ENCODE results near the gene FAM9B.
"Not testable (repeated sequence)": the region's sequence is repeated elsewhere in the genome, so short reads cannot be mapped to it uniquely, and the experiment has no call there.

FAM9B gene

DNA sequence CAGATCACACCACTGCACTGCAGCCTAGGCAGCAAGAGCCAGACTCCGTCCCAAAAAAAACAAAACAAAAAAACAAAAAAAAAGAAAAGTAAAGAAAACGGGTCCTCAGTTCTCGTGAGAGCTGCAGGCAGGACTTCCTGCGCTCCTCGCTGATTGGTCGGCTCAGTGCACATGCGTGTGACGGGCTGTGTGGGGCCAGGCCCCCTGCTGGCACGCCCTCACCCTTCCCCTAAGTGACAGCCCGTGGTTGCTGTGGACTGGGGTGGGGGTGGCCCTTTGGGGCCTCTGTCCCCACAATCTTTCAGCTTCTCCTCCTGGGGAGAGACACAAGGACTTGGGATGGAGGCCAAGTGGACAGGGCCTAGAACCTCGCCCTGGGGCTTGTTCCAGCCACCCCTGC, at the start of gene FAM9B:
TSS of gene FAM9B (minus strand) at position 139 of the 400 bp plus-strand sequence. CDS start 1,141 bp downstream, outside the sequence.
- DNase-seq = no peak

DNA sequence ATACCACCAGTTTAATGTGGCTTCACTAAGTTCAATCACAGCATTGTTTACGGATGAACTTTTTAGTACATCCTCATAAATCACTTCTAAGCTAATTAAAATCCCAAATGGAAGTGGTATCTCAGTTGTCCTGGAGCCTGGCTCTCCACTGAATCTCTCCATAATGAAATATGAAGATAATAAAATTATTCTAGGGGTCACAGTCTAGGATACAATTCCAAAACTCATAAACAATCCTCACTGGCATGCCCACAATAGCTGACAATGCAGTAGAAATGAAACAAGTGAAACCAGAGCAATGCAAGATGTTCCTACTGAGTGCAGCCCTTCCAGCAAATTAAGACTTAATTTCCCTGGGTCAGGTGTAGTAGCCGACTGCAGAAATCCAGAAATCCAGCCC, 47.3 kb upstream of the FAM9B start:
- DNase-seq = no peak

DNA sequence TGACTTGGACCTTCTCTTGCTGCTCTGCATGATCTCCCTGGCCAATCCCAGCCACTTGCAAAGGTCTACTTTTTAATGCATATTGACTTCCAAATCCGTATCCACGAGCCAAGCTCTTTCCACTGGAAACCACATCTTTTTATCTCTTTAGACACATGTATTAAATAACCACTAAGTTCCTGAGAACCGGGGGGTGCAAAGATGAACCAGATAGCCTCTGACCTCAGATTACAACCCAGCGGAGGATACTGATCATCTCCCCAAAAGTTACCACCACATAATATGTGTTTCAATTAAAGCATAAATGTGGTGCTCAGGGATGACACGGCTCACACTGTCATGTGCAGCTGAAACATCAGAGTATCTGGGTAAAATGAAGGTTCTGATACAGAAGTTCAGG, 40.4 kb upstream of the FAM9B start:
- DNase-seq = no peak

DNA sequence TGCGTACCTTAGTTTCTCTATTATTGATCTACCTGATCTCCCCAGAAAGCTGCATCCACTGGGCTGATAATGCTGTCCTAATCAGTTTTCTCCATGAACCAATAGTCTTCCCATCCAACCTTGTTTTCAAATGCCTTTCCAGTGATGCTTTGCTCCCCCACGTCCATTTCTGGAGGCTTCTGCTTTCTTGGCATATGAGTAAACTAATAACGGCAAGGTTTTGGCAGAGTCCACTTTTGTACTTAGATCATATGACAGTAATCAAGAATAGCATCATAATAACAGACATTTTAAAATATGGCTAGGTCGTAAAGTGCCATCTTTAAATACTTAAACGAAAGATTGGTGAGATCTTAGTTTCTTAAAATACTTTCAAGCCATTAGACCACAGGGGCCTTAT, 38.4 kb upstream of the FAM9B start:
- no peak for DNase-seq

DNA sequence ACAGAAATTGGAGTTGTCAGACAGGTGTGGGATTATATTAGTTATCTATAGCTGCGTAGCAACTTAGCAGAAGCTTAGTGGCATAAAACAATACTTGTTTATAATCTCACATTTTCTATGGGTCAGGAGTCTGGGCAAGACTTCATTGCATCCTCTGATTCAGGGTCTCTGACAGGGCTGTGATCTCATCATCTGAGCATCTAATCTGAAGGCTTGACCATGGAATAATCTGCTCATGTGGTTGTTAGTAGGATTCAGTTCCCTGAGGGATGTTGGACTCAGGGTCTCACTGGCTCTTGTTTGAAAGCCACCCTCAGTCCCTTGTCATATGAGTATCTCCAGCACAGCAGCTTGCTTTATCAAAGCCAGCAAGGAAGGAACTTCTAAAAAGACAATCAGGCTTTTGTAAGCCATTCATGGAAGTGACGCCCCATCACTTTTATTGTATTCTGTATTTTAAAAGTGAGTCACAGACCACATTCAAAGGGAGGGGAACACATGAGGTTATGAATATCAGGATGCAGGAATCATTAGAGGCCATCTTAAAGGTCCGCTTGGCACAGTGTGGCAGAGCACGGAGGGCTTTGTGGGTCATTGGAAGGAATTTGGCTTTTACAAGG, 37.2 kb upstream of the FAM9B start:
- DNase-seq = no peak

DNA sequence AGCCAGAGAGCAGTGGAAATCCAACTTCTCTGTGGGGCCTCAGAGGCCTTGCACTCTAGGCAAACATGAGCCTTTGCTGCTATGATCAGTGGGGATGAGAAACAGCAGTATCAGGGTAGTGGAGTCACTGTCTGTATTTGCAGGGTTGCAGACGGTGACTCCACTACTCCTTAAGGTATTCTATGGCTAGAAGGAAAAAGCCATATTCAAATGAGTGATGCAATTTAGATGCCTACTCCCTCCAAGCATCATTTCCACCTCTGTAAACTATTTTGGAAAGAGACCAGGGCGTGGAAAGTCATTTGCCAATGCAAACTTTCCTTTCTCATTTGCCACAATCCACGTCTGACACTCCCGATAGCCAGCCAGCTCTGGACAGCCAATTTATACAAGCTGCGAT, 35.6 kb upstream of the FAM9B start:
- no peak for DNase-seq

DNA sequence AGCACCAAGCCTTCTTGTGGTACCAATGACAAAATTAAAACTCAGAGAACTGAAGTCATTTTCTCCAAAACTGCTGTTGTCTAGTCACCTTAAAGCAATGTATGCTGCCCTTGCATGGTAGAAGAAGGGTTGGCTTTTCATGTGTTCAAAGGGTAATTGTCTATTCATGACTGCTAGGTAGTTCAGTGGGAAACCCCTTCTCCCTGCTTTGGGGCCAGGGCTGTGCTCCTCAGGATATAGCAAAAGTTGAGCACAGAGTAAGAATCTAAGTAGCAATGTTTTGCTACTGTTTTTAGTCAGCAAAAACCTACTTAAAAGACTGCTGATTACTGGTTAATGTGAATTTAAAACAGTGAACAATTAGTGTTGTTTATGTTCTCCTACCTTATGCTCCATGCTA, 30.8 kb upstream of the FAM9B start:
- no peak for DNase-seq

DNA sequence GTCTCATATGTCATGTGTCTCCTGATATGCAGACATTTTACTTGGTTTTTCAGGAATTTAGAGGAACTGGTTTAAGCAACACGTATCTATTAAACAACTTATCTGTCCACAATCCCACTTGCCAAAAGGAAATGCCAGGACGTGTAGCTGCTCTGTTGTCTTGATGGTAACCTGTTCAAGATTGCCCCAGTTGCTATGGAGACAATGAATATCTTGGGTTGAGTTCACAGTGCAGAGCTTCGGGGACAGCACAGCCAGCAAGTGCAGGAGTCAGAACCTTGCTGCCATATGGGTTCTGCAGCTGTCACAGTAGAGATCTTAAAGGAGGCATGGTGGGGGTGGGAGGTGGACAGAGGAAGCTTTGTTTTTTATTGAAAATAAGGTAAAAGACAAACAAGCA, 28.7 kb upstream of the FAM9B start:
- DNase-seq = no peak

DNA sequence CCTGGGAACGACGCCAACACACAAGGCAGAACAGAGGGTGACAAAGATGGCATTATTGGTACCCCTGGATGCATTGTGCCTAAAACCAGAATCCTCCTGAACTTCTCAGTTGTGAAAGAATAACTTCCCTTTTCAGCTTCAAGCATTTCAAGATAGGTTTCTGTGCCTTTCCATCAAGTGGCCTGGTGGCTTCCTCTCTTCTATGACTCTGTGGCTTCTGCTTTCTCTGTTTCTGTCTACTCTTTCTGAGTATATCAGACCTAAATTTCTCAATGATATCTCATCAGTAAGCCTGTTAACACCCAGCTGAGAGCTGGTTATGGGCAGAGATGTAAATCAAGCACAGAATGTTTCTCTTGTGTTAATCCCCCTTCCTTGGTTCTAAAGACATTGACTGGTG, 21.4 kb upstream of the FAM9B start:
- DNase-seq = no peak

DNA sequence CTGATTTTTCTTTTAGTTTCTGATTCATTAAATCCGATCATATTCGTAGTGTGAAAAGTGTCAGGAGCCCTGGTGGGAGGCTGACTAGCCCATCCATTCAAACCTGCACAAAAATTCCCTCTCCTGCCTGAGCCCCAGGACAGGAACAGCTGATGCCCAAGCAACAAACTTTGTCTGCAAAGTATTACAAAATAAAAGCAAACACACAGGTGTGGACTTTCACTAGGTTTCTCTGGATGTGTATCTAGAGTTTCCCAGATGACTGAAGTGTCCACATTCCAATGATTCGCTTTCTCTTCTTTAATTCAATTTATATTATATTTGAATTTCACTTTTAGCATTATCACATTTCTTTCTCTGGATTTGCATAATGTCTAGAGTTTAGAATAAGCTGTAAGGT, 18.2 kb upstream of the FAM9B start:
- no peak for DNase-seq

DNA sequence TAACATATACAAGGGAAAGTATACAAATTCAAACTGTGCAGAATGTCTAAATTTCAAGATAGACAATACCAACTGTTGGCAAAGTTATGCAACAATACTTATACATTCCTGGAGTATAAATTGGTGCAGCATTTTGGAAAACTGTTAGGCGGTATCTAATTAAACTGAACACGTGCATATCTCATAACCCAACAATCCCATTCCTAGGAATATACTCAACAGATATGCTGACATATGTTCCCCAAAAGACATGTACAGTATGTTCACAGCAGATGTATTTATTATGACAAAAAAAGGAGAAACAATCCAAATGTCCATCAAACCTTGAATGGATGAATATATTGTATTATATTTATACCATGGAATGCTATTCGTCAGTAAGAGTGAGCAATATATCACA, 16.4 kb upstream of the FAM9B start:
- no peak for DNase-seq

DNA sequence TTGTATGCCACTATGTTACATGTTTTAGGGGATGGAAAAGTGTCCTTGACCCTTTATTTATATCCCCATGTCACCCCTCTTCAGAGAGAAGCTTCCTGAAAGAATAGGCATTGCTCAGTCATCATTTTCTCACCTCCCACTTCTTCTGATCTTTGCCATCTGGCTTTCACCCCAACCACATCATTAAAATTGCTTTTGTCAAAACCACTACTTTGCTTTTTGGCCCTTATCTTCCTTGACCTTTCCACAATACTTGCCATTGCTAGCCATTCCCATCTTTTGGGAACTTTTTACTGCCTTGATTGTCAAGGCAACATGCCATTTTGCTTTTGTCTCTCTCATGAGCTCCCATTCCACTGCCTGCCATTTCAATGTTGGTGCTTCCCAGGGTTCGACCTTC, 14.9 kb upstream of the FAM9B start:
- DNase-seq = no peak

DNA sequence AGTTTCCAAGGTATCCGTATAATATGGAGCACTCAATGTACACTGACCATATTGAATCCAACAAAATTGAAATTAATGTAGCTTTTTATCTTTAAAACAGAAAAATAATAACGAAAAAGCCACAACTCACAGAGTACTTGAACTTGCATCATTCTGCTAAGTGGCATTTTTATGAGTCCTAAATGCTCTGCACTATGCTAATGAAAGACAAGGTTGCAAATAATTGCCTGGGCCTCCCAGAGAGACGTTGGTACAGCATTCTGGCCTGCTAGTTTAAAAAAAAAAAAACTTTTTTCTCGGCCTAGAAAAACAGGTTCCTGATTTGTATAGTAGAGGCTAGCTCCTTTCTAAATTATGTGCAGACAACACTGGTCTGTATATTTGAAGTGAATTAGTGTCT, 4.3 kb upstream of the FAM9B start:
- DNase-seq = no peak

DNA sequence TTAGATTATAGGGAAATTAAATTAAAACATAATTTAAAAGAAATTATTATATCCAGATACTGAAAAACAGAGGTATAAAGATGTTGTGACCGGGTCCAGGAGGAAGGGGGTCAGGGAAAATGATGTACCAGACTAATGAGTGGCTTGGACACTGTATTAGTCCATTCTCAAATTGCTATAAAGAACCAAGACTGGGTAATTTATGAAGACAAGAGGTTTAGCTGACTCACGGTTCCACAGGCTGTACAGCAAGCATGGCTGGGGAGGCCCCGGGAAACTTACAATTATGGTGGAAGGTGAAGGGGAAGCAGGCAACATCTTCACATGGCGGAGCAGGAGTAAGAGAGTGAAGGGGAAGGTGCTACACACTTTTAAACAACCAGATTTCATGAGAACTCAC, 3.4 kb upstream of the FAM9B start:
- no peak for DNase-seq

DNA sequence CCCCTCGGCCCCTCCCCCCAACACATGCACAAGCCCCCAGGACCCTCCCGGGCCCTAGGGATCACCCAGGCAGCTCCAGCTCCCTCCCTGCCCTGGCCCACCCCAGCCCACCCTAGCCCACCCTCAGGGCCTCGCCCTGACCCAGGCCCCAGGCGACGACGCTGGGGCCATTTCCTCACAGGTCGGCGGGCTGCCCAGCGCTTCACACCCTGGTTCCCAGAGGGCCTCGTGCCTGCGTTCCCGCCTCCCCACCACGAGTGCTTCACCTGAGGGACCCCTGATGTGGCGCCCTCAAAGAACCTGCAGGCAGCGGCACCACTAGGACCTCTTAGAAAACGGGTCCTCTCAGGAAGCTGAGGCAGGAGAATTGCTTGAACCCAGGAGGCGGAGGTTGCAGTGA, 341 bp downstream of the FAM9B start:
- no peak for DNase-seq

DNA sequence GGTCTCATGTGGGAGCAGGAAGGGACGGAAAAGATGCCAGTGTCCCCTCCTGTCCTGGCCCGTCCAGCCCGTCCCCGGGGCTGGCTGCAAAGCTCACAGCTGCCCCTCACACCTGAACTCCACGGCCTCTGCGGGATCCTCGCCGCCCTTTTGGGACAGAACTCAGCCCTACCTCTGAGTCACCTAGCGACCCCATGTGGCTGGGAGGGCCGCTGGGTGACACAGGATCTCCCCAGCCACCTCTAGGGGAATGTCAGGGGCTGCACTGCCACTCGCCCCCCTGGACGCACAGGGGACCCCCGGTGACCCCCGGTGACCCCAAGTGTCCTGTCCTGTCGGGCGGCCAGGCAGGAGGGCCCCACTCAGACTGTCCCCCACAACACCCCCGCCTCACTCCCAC, 748 bp downstream of the FAM9B start:
- no peak for DNase-seq

DNA sequence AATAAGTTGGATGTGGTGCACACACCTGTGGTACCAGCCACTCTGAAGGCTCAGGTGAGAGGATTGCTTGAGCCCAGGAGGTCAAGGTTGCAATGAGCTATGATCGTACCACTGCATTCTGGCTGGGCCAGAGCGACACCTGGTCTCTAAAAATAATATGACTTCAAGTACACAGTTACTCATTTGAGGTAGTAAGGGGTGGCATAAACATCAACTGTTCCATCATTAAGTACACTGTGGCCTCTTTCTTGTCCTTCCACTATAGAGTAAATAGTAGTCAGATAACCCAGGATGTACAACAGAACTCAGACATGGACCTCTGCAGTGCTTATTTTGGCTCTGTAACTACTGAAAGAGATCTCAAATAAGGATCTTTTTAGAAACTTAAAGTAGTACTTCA, 10.6 kb downstream of the FAM9B start:
- DNase-seq = no peak

DNA sequence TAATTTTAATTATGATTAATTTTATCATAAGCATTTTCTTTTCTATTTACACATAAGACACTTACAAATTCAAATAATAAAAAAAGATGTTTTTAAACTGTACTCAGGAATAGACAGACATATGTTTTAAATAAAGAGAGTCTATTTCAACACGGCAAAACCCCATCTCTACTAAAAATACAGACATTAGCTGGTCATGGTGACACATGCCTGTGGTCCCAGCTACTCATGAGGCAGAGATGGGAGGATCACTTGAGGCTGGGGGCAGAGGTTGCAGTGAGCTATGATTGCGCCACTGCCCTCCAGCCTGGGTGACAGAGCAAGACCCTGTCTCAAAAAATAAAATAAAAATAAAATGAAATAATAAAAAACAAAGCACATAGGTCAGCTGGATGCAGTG, 14.8 kb downstream of the FAM9B start:
- no peak for DNase-seq

DNA sequence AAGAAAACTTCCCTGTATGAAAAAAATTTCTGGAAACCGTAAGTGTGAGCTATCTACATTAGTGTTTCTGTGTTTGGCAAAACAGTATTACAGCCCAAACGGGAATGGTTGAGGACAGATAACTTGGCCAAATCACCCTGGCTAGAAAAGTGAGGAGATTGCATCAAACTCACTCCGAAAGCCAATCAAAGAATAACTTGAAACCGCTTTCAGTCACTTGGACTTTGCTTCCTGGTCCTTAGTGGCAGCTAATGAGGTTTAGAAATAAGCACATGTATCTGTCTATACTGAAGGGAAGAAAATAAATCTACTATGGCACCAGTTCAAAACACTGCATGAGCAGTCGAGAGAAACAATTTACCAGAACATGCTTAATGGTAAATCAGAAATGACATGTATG, 15.6 kb downstream of the FAM9B start:
- DNase-seq = not testable (repeated sequence)

DNA sequence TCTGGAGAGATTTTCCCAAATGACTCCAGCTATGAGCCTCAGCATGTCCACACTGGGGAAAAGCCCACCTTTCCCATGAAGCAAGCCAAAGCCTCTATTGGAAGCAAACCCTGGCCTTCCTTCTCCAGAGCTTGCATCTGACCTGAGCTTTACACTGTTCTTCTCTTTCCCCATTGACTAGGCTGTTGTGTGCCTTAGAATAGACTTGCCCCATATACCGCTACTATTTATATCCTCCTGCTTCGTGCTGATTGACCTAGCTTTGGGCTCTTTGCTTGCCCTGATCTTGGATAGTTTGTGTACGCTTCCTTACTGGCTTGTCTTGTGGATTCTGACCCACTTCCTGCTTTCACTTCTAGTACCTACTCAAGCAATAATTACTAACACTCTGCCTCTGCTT, 30.9 kb downstream of the FAM9B start:
- DNase-seq = no peak

DNA sequence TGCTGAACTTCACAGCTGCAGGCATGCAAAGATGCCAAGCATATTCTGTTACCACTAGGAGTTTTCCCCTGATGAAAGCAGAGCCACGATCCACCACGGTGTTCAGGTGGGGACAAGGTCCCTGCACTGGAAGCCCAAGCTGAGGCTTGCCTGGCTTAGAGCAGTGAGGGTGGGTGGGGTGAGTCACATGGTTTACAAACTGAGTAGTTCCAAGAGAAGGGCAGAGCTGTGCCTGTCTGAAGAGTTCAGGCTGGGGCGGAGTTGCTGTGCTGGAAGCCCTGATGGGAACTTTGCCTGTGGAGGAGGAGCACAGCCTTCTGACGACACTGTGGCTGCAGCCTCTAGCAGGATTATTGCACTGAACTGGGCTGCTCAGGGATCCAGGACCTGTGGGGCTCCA, 45.5 kb downstream of the FAM9B start:
- no peak for DNase-seq

DNA sequence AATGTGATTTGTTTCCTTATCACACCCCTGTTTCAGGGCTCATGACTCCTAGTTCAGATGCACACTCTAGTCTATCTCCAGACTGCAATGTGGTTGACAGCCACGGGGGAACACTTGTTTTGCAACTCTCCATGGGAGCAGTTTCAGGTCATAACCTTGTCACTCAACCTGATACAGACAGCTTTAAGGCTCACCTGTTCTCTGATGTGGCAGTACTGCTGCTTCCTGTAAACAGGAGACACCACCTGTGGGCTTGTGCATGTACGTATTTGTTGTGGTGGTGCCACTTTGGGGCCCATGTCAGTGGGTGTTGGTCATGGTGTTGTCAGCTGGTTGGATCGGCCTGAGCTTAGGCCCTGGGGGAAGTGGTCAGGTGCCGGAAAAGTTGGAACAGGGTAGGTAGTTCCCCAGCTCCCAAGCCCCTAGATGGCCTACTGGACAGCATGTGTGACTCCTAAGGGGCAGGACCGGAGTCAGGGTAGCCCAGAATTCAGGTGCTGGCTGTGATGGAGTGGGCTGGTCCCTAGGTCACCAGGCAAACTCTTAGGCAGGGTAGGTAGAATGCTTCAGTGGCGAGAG, 46.2 kb downstream of the FAM9B start:
- no peak for DNase-seq

DNA sequence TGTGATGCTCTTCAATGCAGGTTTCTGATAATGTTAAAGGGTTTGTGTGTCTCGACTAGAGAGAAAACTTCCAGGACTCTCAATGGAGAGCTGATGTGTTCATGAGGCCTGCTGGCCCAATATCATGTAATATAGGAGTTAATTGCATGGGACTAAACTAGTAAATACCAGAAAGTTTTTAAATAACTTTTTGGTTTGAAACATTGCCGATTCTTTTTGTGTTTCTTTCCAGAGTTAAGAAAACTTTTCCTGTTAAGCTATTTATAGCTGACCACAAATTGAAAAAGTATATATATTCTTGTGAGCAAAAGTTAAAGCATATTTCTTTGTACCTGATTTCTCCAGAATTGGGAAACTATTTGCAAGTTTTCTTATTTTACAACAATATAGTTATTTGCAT, 49.7 kb downstream of the FAM9B start:
- no peak for DNase-seq

DNA sequence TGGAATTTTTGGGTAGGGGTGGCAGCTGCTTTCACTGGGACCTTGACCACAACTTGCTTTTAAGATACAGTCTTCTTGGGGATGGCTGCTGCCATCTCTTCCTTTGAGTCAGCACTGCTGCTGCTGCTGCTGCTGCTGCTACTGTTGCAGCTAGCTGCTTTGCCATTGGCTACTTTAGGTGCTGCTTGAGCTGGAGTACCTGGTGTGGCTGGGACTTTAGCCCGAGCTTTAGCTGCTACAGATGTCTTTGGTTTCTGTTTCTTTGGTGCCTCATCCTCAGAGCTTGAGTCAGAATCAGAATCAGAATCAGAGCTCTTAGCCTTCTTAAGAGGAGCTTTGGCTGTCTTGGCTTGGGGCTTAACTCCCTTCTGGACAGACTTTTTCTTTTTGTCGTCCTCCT, 52.2 kb downstream of the FAM9B start:
- DNase-seq = no peak

DNA sequence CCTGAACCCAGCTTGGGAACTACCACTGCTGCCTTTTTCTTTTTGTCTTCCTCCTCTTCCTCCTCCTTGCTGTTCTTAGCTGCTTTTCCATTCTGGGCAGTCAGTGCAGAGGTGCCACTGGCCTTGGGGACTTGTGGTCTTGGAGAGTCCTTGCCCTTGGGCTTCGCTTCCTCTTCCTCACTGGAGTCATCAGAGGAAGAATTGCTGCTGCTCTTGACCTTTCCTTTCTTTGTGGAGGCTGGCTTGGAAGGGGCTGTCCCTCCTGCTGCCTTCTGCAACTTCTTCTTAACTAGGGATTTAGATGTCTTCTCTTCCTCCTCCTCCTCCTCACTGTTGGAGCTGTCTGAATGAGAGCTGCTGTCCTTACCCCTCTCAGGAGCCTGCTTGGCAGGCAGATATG, 53.2 kb downstream of the FAM9B start:
- no peak for DNase-seq
